ENCODE measurements around the gene RADX. TPM values are rescaled to one million over a fixed set of nuclear protein-coding genes. Genes with fewer than 3 reads are reported as not detected.

The RADX gene
- total RNA-seq, 1 donor from 2014 or later: under 0.01 TPM

DNA sequence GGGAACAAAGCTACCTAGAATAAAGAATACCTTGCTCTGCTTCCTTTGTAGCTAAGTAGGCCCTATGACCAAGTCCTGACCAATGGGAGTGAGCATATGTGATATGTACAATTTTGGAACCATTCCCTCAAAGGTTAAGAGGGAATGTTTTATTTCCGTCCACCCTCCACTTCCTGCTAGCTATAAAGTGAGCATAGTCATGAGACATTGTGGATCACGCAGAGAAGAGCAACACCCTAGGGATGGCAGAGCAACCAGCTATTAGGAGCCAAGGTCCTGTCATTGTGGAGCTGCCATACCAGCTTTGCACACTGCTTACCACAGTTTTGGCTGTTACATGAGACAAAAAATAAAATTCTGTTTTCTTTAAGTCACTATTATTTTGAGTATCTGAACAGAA lies 68.9 kb downstream of the RADX start:
- no peak for DNase-seq (ENCODE audit: low read depth in 2 of 2)

DNA sequence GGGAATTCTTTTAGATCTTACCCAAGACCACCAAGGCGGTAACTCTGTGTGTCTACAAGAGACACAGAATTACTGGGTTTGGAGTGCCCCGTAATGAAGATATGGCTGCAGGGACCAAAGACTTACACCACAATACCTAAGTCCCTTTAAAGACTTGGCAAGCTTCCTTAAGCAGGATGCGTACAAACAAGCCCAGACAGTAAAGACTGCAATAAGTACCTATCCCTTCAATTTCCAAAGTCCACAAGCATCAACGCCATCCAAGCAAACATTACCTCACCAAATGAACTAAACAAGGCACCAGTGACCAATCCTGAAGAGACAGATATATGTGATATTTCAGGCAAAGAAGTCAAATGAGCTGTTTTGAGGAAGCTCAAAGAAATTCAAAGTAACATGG lies 72.4 kb downstream of the RADX start:
- no peak for DNase-seq (ENCODE audit: low read depth in 2 of 2)

DNA sequence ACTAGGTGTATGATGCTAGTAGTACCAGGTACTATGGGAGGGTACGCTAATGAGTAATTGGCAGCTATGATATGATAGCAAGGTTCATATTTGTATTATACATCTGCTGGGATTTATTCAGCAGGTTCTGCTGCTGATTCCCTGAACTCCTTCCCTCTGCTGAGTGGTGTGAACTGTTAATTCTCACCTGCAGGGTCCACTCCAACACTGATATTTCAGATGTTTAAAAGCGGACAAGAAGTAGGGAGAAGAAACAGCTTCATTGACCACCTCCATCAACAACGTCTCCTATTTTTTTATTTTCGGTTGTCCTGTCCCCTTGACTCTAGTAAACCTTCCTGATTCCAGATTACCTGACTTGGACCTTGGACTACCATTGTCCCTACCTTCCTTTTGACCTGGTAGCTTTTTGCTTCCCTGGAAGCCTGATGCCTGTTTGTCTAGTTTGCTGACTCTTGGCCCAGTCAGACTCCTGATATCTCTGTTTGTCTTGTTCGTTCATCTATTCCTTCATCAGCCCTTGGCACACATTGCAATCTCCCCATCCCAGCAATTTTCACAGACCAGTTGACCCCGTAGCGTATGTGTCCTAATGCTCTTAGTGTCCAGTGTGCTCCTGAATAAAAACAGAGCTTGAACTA lies 80.8 kb downstream of the RADX start:
- no peak for DNase-seq (ENCODE audit: low read depth in 2 of 2)

DNA sequence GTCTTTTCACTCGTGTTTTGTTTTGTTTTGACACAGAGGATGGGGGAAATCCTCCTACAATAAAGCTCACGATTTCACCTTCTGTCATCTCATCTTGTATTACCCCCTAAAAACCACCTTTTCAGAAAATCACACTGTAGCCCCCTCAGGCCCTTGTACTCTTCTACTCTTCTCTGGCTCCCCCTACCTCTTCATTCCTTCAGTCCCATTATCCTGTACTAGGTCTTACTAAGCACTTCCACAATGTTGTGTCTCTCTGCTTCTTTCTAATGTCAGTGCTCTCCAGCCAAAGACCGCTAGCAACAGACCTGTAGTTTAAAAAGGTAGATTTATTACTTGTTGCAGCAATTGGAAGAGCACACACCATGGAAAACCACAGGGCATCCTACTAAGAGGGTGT lies 84.7 kb downstream of the RADX start:
- no peak for DNase-seq (ENCODE audit: low read depth in 2 of 2)

DNA sequence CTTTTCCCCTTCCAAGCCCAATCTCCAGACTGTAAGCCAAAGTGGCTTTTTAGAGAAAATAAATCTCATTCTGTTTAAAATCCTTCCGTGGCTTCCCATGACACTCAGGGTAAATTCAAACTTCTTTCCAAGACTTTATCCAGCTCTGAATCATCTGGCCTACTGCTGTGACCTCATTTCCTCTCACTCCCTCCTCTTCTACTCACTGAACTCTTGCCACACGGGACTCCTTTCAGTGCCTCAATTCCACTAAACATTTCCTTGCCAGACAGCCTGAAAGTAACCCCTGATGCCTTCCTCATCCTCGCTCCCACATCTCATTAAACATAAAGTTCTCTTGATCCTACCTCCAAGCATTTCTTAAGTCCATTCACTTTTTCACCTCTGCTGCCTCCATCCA lies 86.9 kb downstream of the RADX start:
- DNase-seq (ENCODE audit: low read depth in 2 of 2): peak in 1 of 2 donors; percentile 30

DNA sequence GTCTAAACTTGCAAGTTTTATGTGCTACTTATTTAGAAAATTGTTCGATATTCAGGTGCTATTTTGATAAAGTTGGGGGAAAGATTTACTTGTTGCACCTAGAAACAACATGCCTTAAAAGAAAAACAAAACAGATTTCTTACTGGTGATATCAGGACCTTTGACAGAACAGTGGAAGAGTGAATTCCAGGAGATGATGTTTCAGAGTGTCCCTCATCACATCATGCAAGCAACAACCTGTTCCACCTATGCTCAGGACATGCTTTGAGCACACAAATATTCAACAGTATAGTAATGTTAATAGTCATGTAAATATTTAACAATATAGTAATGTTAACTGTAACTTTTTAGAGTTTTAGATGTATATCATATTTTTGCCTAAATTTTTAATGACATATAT lies 90.9 kb downstream of the RADX start:
- no peak for DNase-seq (ENCODE audit: low read depth in 2 of 2)

DNA sequence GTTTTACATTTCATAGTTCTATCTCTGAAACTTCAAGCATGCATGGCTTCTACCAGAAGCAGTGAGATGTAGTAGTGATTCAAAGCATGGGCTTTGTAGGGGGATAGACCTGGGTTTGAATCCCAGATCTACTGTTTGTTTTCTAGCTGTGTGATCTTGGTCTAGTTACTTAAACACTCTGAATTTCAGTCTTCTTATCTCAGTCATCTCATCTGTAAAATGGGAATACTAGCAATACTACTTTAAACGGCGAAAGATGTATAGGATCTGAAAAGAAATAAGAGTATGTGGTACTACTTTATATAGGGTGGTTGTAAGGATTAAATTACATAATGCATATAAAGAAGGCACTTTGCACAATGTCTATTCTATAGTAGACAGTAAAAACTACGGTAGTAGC lies 94.7 kb downstream of the RADX start:
- no peak for DNase-seq (ENCODE audit: low read depth in 2 of 2)

DNA sequence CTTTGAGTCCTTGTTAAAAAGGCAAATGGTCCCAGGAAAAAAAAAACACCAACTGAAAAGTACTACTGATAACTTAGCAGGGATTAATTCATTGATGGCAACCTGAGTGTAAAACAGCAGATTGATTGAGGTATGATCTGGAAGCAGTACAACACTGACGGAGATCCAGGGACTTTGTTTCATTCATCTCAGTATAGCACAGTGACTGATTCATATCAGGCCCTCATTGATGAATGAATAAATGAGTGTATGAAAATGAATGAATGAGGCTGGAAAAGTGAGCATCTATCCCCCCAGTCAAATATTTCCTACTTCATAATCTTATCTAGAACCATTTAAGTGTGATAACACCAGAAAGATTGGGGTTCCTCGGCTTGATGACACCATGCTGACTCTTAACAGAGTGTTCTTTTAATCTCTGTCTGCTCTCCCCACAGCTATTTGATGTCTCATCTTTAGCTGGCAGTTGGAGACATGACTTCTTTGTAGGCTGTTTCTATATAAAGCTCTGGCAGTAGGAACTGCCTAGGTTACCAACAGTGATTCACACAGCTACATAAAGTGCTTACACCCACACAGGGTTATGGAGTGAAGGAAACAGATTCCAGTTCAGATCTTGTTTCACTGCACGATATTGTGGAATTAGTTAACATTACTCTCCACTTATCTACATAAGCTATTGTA lies 96.1 kb downstream of the RADX start:
- DNase-seq (ENCODE audit: low read depth in 2 of 2): peak in 1 of 2 donors; percentile 66

DNA sequence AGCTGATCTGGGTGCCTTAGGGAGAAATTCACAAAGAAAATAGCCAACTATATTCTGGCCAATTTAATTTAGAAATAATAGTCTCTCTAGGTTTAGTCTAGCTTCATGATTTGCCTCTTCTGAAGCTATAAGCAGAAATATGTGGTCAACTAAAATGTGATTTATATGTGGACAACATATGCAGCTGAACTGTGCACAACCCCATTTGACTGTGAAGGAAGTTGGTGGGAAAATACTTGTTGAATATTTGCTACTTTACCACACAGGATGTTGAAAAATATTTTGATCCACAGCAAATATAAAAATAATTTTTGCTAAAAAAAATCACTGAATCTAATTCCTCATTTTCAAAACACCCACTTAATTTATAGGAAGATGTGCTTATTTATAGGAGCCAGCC lies 99.0 kb downstream of the RADX start:
- no peak for DNase-seq (ENCODE audit: low read depth in 2 of 2)

DNA sequence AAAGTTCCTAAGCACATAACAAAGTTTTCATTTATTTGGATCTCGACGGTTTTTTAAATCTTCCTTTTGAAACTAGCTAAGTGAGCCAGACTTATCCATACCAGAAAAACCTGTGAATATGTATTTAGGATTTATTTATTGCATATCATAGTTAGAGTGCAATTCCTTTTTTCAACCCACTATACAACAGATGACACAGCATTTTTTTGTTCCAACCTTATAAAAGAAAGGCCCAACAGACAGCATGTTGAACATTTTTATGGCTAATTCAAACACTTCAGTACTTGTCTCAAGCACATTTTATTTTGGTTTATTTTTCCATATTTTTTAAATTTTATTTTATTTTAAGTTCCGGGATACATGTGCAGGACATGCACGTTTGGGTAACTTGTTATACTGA lies 99.6 kb downstream of the RADX start:
- no peak for DNase-seq (ENCODE audit: low read depth in 2 of 2)

DNA sequence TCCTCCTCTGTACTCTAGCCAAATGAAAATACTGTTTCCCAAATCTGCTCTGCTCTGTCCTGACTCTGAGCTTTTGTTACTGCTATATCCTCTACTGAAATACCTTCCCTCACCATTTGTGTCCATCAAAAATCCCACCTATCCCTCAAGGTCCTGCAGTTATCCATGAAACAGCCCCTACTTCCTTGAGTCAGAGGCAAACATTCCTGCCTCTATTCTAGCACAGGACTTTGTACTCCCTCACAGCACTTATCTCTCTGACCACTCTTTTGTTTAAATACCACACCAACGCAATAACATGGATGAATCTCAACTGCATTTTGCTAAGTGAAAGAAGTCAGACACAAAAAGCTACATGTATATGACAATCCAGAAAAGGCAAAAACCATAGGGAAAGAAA lies 104.2 kb downstream of the RADX start:
- no peak for DNase-seq (ENCODE audit: low read depth in 2 of 2)

DNA sequence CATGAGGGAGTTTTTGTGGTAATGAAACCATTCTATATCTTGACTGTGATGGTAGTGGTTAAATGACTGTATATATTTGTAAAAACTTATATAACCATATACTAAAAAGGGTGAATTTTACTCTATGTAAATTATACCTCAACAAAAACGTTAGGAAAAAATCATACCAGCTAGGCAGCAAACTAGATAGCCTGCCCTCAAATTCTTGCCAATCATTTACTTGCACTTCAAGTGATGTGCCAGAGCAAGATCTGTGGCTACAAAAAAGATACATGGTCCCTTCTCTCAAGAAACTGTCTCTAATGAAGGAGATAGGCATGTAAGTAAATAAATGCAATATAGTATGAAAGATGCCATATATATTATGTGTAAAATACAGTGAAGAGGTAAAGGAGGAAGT lies 104.7 kb downstream of the RADX start:
- no peak for DNase-seq (ENCODE audit: low read depth in 2 of 2)

DNA sequence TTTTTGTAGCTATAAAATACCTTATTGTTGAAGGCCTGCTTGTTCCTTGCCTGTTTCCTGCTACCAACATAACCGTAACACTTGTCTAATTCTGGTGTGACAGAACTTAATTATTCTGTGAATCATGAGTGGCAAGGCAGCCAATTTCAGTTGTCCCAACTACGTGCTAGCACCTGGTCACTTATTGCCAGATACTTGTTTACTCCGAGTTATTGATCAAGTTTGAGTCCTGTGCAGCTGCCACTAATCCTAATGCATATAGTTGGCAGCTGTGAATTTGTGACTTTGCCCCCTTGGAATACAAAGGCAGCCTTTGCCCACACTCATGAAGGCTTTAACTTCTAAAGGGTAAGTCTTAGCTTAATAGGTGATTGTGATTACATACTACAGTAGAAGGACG lies 106.9 kb downstream of the RADX start:
- DNase-seq (ENCODE audit: low read depth in 2 of 2): no peak

DNA sequence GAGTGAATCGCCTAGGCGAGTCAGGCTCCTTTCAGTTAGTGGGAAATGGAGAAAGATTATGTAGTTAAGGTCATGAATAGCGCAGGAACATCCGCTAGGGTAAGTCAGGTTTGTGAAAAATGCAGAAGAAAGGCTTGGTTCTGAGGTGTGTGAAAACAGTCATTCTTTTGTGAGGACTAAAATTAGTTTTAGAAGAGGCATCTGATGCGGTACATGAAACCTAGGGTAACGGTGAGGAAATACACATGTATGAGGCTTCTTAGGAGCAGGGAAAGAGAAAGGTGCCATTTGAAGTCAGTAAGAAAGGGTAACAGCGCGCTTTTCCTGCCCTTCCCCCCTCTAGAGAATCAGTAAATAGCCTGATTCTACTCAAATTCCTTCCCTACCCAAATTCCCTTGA lies 114.2 kb downstream of the RADX start:
- no peak for DNase-seq (ENCODE audit: low read depth in 2 of 2)

DNA sequence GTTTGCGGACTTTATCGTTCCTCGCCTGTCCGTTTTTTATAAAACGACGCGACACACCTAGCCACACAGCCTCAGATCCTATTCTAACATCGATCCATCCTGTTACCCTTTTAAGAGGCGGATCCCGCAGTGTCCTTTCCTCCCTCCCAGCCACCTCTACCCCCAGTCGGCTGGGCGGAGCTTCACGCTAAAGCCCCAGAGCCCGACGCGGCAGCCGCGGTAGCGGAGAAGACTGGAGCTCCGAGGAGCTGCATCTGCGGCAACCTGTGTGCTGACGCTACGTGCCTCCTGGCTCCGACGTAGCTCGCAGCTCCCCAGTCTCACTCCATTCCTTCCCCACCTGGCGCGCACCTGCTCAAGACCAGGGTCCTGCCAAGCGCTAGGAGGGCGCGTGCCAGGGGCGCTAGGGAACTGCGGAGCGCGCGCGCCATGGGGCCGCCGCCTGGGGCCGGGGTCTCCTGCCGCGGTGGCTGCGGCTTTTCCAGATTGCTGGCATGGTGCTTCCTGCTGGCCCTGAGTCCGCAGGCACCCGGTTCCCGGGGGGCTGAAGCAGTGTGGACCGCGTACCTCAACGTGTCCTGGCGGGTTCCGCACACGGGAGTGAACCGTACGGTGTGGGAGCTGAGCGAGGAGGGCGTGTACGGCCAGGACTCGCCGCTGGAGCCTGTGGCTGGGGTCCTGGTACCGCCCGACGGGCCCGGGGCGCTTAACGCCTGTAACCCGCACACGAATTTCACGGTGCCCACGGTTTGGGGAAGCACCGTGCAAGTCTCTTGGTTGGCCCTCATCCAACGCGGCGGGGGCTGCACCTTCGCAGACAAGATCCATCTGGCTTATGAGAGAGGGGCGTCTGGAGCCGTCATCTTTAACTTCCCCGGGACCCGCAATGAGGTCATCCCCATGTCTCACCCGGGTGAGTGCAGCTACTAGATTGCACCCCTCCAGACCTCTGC lies 115.0 kb downstream of the RADX start, which contains the start of gene RNF128:
TSS of gene RNF128 (plus strand) at position 217 of the 953 bp plus-strand sequence. CDS start at position 430, 213 bp downstream.
- DNase-seq (ENCODE audit: low read depth in 2 of 2): peak; percentile 0 to 1

DNA sequence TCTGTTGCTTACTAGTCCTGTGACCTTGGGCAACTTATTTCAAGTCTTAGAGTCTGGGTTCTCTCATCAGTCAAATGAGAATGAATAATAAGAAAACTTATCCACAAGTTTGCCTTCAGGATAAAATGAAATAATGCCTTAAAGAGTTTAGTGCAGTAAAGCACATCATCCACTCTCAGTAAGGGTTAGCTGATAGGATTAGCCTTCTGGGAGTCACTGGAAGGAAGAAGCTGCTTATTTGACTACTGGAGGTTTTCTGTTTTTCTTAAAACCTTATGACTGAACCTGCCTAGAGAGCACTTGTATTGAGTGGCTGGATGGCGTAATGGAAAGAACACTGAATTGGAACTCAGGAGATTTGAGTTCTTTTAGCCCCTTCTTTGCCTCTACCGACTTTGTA lies 116.6 kb downstream of the RADX start:
- no peak for DNase-seq (ENCODE audit: low read depth in 2 of 2)

Other genes starting within 250 kb of the RADX start
- under 0.01 TPM in 2 replicates for gene RNF128, start 114.7 kb downstream of the RADX start, total RNA-seq
- gene TBC1D8B, start 190.7 kb downstream of the RADX start, total RNA-seq: 2.2 and 3.4 TPM in 2 replicates

Measured in lung microvascular endothelial cell (primary cell).